Endothelial cell of umbilical vein (primary cell): ENCODE results near the gene RHEX. TPM values are rescaled to one million over a fixed set of nuclear protein-coding genes. Genes with fewer than 3 reads are reported as not detected.

Source experiments
- BruUV-seq: library from RNA; stranded (reverse); fragments of 400-500 nt; replicated peaks from 2 replicates; lab custom pipeline; 2021; lab: Mats Ljungman, UMichigan
- CTCF ChIA-PET: fragments of 300-600, 350-600 bp; sonication (Branson Sonifier 250); formaldehyde crosslinking; loops from one replicate; lab custom pipeline; 2021; ENCODE audit warnings: antibody characterized with exemption, inconsistent platforms; lab: Charles Lee
- POLR2A ChIA-PET: fragments of 300-600, 350-600 bp; sonication (Branson Sonifier 250); formaldehyde crosslinking; loops from one replicate; lab custom pipeline; 2021; ENCODE audit warnings: antibody characterized with exemption, inconsistent platforms; lab: Charles Lee
- DNase-seq: peaks from one replicate; pipeline ENCODE4 v3.0.0-alpha.2; 2011; ENCODE audit warnings: low read depth, low spot score
- FAIRE-seq: peaks from 2 replicates; lab custom pipeline; 2011; peaks lifted over from hg19 to GRCh38; lab: Jason Lieb, UNC
- H2AFZ ChIP-seq: 2 replicates; pipeline ENCODE4 v1.6.0; 2012; ENCODE audit warnings: low read depth, low read length, control low read depth, inconsistent platforms
- H3K27ac ChIP-seq: 2 replicates; pipeline ENCODE4 v1.5.1; 2011; ENCODE audit warnings: low read depth, mild to moderate bottlenecking, control low read depth, low read length, moderate library complexity; ENCODE audit not compliant: insufficient read depth
- H3K27me3 ChIP-seq, 2 experiments: 2 replicates each; pipeline versions ENCODE4 v1.6.0 to v1.6.1; 2011; ENCODE audit warnings: low read length in 2 of 2, mixed read lengths in 1 of 2; ENCODE audit not compliant: control insufficient read depth in 2 of 2, insufficient read depth in 2 of 2
- H3K36me3 ChIP-seq, 2 experiments: 2 replicates in 1 of 2; 3 replicates in 1 of 2; pipeline ENCODE4 v1.5.1; 2011; ENCODE audit warnings: low read length in 2 of 2, mild to moderate bottlenecking in 1 of 2, moderate library complexity in 1 of 2; ENCODE audit not compliant: control insufficient read depth in 2 of 2, insufficient read depth in 2 of 2; ENCODE audit errors: extremely low read depth in 1 of 2
- H3K4me1 ChIP-seq: 3 replicates; pipeline ENCODE4 v1.5.1; 2011; ENCODE audit warnings: mild to moderate bottlenecking, low read length; ENCODE audit not compliant: control insufficient read depth, insufficient read depth; ENCODE audit errors: extremely low read depth
- H3K4me2 ChIP-seq: 2 replicates; pipeline ENCODE4 v1.6.1; 2011; ENCODE audit warnings: low read length, control low read depth, mixed read lengths; ENCODE audit not compliant: insufficient read depth
- H3K4me3 ChIP-seq, 3 experiments: fragments of 200-600 bp in 1 of 3; sonication (generic), shearing (Covaris generic) in 1 of 3; replicated peaks in 1 of 3; 2 replicates each; pipeline ENCODE4 v1.5.1; 2011 to 2016; ENCODE audit warnings: control low read depth in 3 of 3, low read length in 3 of 3, mild to moderate bottlenecking in 2 of 3, inconsistent platforms in 1 of 3, low read depth in 1 of 3, moderate library complexity in 1 of 3; ENCODE audit not compliant: insufficient read depth in 1 of 3
- H3K79me2 ChIP-seq: 2 replicates; pipeline ENCODE4 v1.6.0; 2012; ENCODE audit warnings: low read length, inconsistent platforms; ENCODE audit not compliant: control insufficient read depth, insufficient read depth
- H3K9ac ChIP-seq: replicated peaks from 2 replicates; pipeline ENCODE3; 2011; ENCODE audit warnings: low read length, control low read depth; ENCODE audit not compliant: insufficient read depth; ENCODE audit errors: extremely low read depth
- H3K9me1 ChIP-seq: replicated peaks from 3 replicates; pipeline ENCODE4 v1.6.0; 2011; ENCODE audit warnings: mild to moderate bottlenecking, low read length; ENCODE audit not compliant: control insufficient read depth, insufficient read depth; ENCODE audit errors: extremely low read depth
- H3K9me3 ChIP-seq: replicated peaks from 2 replicates; pipeline ENCODE4 v1.5.1; 2012; ENCODE audit warnings: low read length, inconsistent platforms; ENCODE audit not compliant: control insufficient read depth, insufficient read depth
- H4K20me1 ChIP-seq: replicated peaks from 2 replicates; pipeline ENCODE3; 2011; ENCODE audit warnings: mild to moderate bottlenecking, low read length; ENCODE audit not compliant: control insufficient read depth, insufficient read depth; ENCODE audit errors: extremely low read depth
- EZH2 ChIP-seq: IDR thresholded peaks from 2 replicates; pipeline ENCODE4 v1.6.1; 2012; ENCODE audit warnings: borderline replicate concordance, low read depth, mild to moderate bottlenecking, moderate library complexity, low read length, inconsistent platforms; ENCODE audit not compliant: severe bottlenecking
- FOS ChIP-seq: IDR thresholded peaks from 2 replicates; pipeline ENCODE4 v1.6.1; 2011; ENCODE audit warnings: mild to moderate bottlenecking, low read length, moderate library complexity, borderline replicate concordance; ENCODE audit not compliant: insufficient read depth
- GATA2 ChIP-seq: IDR thresholded peaks from 2 replicates; pipeline ENCODE4 v1.7.0; 2011; ENCODE audit warnings: low read depth, mild to moderate bottlenecking, moderate library complexity, mixed read lengths, low read length; ENCODE audit not compliant: insufficient read length, insufficient read depth
- MAX ChIP-seq: IDR thresholded peaks from 2 replicates; pipeline ENCODE4 v1.6.1; 2011; ENCODE audit not compliant: insufficient read depth, insufficient read length
- MYC ChIP-seq: IDR thresholded peaks from one replicate; pipeline ENCODE4 v1.6.1; 2011; ENCODE audit warnings: mild to moderate bottlenecking, low read depth, low read length
- POLR2A ChIP-seq: IDR thresholded peaks from 2 replicates; pipeline ENCODE4 v1.6.1; 2012; ENCODE audit warnings: low read depth, mild to moderate bottlenecking, control low read depth, low read length
- POLR2AphosphoS5 ChIP-seq: IDR thresholded peaks from 2 replicates; pipeline ENCODE4 v1.6.1; 2012; ENCODE audit warnings: low read depth, mild to moderate bottlenecking, control low read depth, low read length, moderate library complexity; ENCODE audit not compliant: insufficient read depth
- dilution Hi-C: fragments of 300-500 bp; cut with MboI; formaldehyde crosslinking; loops from one replicate; pipeline ENCODE4 v1.15.0; 2019; ENCODE audit warnings: low sequenced_read_pairs; ENCODE audit not compliant: extremely low pct_ligation_motif_present
- intact Hi-C: fragments of 100-400 bp; cut with micrococcal nuclease; formaldehyde crosslinking; loops from one replicate; pipeline ENCODE4 v1.10.0; 2022
- polyA plus RNA-seq, 4 experiments: library from polyadenylated mRNA; depleted of rRNA in 3 of 4; stranded (reverse) in 3 of 4; unstranded in 1 of 4; fragments of >200 nt; gene quantifications; 2 replicates each; pipeline versions ENCODE4 v1.2.1 to v1.2.3, GENCODE V29; 2011 to 2012; ENCODE audit warnings: missing spikeins in 1 of 4
- total RNA-seq: library from RNA; stranded (reverse); gene quantifications from 2 replicates; pipeline ENCODE4 v1.2.3, GENCODE V29; 2021
- TF ChIP-seq, protein P1 (sequence below), 2 donors: IDR thresholded peaks; 1 replicate in 1 of 2; 2 replicates in 1 of 2; pipeline ENCODE4 v1.5.1; 2011; ENCODE audit warnings: low read length in 2 of 2, mild to moderate bottlenecking in 2 of 2, moderate library complexity in 2 of 2, control low read depth in 1 of 2, inconsistent platforms in 1 of 2, low read depth in 1 of 2; ENCODE audit not compliant: insufficient read depth in 1 of 2; ENCODE audit errors: extremely low read depth in 1 of 2

RHEX gene
- total and polyA plus RNA-seq, 2 donors (not counting 3 experiments of a cell fraction or from before 2014, with no cell fraction given): not detected

DNA sequence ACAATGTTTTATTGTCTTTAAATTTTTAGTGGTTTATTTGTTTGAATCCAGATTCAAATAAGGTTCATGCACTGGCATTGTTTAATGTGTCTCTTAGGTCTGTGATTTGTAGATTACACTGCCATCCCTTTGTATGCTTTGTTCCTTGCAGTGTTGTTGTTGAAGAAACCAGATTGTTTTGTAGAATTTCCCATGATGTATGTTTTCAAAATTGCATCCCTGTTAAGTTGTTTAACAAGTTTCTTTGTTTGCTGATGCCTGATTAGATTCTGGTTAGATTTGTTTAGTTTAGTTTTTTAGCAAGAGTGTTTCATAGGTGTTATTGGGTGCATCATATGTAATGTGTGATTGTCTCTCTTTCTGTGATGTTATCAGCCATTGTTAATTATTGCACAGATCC, 69.7 kb downstream of the RHEX start:
- Histone ChIP-seq H3K9ac (no peak overlapping the region), H3K27ac (no peak overlapping the region), H3K27me3 (peaks cover 16 to 42% of the 10 kb centered on the region in 2 experiments), H4K20me1 (no peaks in the 10 kb centered on the region), H3K79me2 (no peaks in the 10 kb centered on the region), H3K4me2 (no peak overlapping the region), H3K9me1 (no peaks in the 10 kb centered on the region), H2AFZ (no peak overlapping the region), H3K36me3 (no peaks in the 10 kb centered on the region), H3K4me3 (no peak overlapping the region), H3K9me3 (no peaks in the 10 kb centered on the region), H3K4me1 (peaks cover under 1% of the 10 kb centered on the region)
- dilution Hi-C loops (loop anchor here (25.0 kb wide), 1 partner anchor 135 kb away; no protein-coding TSS in a partner anchor), intact Hi-C loops (no loop called here)
- POLR2A ChIA-PET: no interaction called here
- no peak for TF ChIP-seq EZH2
- TF ChIP-seq POLR2AphosphoS5: no peak
- no peak for TF ChIP-seq FOS
- no peak for TF ChIP-seq GATA2
- TF ChIP-seq MAX: no peak
- TF ChIP-seq, protein P1, sequence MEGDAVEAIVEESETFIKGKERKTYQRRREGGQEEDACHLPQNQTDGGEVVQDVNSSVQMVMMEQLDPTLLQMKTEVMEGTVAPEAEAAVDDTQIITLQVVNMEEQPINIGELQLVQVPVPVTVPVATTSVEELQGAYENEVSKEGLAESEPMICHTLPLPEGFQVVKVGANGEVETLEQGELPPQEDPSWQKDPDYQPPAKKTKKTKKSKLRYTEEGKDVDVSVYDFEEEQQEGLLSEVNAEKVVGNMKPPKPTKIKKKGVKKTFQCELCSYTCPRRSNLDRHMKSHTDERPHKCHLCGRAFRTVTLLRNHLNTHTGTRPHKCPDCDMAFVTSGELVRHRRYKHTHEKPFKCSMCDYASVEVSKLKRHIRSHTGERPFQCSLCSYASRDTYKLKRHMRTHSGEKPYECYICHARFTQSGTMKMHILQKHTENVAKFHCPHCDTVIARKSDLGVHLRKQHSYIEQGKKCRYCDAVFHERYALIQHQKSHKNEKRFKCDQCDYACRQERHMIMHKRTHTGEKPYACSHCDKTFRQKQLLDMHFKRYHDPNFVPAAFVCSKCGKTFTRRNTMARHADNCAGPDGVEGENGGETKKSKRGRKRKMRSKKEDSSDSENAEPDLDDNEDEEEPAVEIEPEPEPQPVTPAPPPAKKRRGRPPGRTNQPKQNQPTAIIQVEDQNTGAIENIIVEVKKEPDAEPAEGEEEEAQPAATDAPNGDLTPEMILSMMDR (IDR thresholded peaks at IDR 0.05; ENCODE audit: extremely low read depth in 1 of 2, insufficient read depth in 1 of 2, low read depth in 1 of 2, low read length in 2 of 2): no peak
- no peak for TF ChIP-seq POLR2A
- no peak for TF ChIP-seq MYC
- no TSS peak for BruUV-seq
- DNase-seq (no peak), FAIRE-seq (no peak)
- CTCF ChIA-PET: no interaction called here
